GM18858 (cell line): ENCODE data around the gene ZNF469.

Source experiments
- ATAC-seq: cut with Tn5 transposase; IDR thresholded peaks from one replicate; pipeline ENCODE4 v1.9.1; 2021; ENCODE audit not compliant: unreplicated experiment

Gene ZNF469

GRCh38 chr16:88426018-88426417 lies 43.3 kb downstream of the ZNF469 start:
- no peak for ATAC-seq

- ATAC-seq, result no peak
Measured at GRCh38 chr16:88427376-88427775, 44.6 kb downstream of the ZNF469 start.

GRCh38 chr16:88428156-88428555 lies 45.4 kb downstream of the ZNF469 start:
- no peak for ATAC-seq

GRCh38 chr16:88428616-88429386 lies 46.0 kb downstream of the ZNF469 start:
- no peak for ATAC-seq

- ATAC-seq, result no peak
Measured at GRCh38 chr16:88429387-88430184, 46.8 kb downstream of the ZNF469 start.

- no peak for ATAC-seq
Measured at GRCh38 chr16:88430185-88430523, 47.4 kb downstream of the ZNF469 start.

- ATAC-seq, result no peak
Measured at GRCh38 chr16:88430524-88431446, 48.0 kb downstream of the ZNF469 start.

- no peak for ATAC-seq
Measured at GRCh38 chr16:88431651-88432050, 48.9 kb downstream of the ZNF469 start.

- ATAC-seq, result no peak
Measured at GRCh38 chr16:88432174-88432573, 49.4 kb downstream of the ZNF469 start.
